ENCODE measurements around the gene ZCCHC24.

- TF ChIP-seq CTCF (IDR thresholded peaks at IDR 0.05; ENCODE audit: low read depth, low read length, missing input control) = no peak
- TF ChIP-seq ZBTB33 (IDR thresholded peaks at IDR 0.05) = no peak
- no peak for TF ChIP-seq TAF1 (conservative IDR thresholded peaks at IDR 0.05)
- TF ChIP-seq EGR1 (IDR thresholded peaks at IDR 0.05; ENCODE audit: low read depth in 2 of 2) = no peak
- TF ChIP-seq ATF3 (IDR thresholded peaks at IDR 0.05) = no peak
Observed at GRCh38 chr10:79359816-79360498, 85.5 kb downstream of the ZCCHC24 start.

Measured in liver (tissue), 3 donors.